GM12864 (cell line): Measurements from ENCODE around the gene PLAC9.

Experiments
- DNase-seq: peaks from one replicate; pipeline ENCODE4 v3.0.0-alpha.2; 2011; ENCODE audit warnings: low read depth
- H3K4me3 ChIP-seq: 2 replicates; pipeline ENCODE4 v1.5.1; 2011; ENCODE audit warnings: mild to moderate bottlenecking, low read depth, low read length, control low read depth
- TF ChIP-seq, protein P1 (sequence below): IDR thresholded peaks from 2 replicates; pipeline ENCODE4 v1.5.1; 2011; ENCODE audit warnings: low read depth, mild to moderate bottlenecking, moderate library complexity, low read length, control low read depth, inconsistent platforms; ENCODE audit errors: missing control alignments

PLAC9 gene

DNA sequence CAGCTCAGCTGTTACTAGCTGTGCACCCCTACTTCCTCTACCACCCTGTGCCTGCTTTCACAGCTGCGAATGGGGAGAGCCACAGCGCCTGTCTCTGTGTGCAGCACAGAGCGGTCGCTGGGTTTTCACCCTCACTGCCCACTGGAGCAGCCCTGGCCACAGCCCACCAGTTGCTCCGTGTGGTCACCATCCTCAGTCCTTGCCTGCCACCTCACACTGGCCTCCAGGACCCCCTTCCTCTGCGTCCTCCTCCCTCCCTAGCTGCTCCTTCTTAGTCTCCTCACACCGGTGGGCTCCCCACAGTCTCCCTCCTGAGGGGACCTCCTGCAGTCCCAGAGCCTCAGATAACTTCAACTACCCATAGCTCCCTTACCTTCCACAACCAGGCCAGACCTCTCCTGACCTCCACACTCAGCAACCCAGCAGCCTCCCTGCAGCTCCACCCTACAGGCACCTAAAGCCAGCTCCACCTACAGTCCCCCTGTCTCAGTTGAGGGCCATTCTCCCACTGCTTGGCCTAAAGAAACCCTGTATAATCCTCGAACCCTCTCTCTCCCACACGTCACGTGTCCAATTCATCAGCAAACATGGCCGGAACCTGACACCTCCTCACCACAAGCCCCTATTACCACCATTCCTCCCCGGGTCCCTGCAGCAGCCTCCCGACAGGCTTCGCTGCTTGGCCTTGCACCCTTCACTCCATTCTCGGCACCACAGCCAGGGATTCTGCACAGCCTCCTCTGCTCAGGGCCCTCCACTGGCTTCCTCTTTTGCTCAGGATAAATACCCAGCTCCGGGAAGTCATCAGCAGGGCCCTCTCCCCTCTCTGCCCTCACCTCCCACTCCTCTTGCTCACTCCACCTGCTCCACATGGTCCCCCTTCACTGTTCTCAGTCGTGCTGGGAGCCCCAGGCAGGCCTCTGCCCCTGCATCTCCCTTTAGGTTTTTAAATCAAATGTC is 28.1 kb downstream of the PLAC9 start:
- no peak for DNase-seq
- TF ChIP-seq, protein P1, sequence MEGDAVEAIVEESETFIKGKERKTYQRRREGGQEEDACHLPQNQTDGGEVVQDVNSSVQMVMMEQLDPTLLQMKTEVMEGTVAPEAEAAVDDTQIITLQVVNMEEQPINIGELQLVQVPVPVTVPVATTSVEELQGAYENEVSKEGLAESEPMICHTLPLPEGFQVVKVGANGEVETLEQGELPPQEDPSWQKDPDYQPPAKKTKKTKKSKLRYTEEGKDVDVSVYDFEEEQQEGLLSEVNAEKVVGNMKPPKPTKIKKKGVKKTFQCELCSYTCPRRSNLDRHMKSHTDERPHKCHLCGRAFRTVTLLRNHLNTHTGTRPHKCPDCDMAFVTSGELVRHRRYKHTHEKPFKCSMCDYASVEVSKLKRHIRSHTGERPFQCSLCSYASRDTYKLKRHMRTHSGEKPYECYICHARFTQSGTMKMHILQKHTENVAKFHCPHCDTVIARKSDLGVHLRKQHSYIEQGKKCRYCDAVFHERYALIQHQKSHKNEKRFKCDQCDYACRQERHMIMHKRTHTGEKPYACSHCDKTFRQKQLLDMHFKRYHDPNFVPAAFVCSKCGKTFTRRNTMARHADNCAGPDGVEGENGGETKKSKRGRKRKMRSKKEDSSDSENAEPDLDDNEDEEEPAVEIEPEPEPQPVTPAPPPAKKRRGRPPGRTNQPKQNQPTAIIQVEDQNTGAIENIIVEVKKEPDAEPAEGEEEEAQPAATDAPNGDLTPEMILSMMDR: no peak
- H3K4me3 ChIP-seq: no peak overlapping the region

DNA sequence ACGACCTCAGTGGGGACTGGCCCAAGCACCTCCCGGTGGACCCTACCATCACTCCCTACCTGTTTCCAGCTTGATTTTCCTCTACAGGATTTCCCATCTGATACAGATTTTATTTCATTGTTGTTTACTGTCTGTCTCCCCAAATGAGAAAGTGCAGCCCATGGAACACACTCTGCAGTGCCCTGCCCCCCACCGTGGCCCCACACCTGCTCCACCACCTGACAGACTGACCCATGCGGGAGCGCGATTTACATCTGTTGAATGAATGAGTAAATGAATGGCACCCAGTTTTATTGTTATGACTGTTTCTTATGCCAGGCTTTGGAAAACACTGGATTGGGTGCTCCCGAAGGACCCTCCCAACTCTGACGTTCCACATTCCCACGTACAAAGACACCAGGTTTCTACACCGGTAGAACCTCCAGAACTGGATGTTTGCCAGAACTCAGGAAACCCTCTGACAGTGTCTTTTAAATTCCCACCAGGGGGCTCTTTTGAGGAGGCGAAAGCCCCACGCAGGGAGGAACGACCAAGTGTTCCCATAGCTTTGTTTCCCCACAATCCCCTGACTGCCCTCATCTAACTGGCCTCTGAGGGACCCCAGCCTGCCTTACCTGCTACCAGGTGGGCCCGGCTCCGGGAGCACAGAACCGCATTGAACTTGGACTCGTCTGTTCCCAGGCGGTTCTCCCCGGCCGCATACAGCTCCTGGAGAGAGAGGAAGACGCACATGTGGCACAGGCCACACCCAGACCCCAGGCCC is 29.0 kb downstream of the PLAC9 start:
- no peak overlapping the region for H3K4me3 ChIP-seq
- TF ChIP-seq, protein P1: peak; percentile 10
- no peak for DNase-seq

DNA sequence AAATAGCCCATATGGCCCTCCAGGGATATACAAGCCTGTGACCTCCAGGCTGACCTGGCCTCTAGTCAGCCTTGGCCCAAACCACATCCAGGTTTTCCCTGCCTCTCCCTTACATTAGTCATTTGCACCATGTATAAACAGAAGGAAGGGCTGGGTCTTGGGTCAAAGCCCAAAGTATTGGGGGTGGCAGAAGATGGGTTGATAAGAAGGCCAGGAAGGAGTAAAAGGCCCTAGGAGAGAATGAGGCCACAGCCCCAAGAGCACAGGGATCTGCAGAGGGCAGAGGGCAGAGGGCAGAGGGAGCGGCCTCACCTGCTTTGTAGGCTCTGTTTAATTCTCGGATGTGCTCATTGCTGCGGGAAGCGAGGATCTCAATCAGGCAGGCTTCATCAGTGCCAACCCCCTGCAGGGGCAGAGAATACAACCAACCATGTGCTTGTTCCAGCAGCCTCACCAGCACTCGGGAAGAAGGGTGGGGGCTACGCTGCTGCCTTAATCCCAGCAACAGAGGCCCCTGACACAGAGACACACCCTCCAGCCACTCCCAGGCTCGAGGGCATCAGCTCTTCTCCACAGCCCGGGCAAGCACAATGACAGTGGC is 31.3 kb downstream of the PLAC9 start:
- H3K4me3 ChIP-seq: no peak overlapping the region
- DNase-seq: no peak
- TF ChIP-seq, protein P1: no peak

DNA sequence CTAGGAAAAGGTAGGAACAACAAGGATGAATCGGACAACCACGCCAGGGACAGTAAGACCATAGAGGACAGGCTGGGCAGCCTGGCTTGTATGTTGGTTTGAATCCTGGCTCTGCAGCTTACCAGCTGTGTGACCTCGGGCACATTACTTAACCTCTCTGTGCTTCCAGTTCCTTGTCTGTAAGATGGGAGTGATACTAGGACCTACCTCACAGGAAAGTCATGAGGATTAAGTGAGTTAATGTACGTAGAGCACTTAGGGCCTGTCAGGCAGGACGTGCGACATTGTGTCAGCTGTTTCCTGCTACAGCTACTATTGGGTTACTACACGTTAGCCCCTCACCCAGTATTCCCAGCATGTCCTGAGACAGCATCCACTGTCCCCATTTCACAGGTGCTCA is 32.1 kb downstream of the PLAC9 start:
- no peak overlapping the region for H3K4me3 ChIP-seq
- TF ChIP-seq, protein P1: no peak
- DNase-seq: no peak

DNA sequence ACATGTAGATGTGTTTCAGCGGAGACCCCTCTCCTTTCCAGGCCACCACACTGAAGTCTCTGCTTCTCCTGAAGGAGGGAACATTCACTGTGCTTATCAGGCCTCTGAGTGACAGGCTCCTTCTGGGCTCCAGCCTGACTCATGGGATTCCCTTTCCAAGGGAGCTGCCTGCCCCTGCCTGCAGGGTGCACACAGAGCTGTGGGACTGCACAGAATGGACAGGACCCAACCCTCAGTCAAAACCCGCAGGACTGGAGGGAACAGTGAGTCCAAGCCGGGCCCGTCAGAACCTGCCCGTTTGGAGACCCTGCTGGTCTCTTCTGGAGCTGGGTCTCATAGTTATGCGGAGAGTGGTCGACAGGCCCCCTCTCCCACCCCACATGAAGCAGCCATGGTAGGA is 32.6 kb downstream of the PLAC9 start:
- TF ChIP-seq, protein P1: no peak
- no peak for DNase-seq

DNA sequence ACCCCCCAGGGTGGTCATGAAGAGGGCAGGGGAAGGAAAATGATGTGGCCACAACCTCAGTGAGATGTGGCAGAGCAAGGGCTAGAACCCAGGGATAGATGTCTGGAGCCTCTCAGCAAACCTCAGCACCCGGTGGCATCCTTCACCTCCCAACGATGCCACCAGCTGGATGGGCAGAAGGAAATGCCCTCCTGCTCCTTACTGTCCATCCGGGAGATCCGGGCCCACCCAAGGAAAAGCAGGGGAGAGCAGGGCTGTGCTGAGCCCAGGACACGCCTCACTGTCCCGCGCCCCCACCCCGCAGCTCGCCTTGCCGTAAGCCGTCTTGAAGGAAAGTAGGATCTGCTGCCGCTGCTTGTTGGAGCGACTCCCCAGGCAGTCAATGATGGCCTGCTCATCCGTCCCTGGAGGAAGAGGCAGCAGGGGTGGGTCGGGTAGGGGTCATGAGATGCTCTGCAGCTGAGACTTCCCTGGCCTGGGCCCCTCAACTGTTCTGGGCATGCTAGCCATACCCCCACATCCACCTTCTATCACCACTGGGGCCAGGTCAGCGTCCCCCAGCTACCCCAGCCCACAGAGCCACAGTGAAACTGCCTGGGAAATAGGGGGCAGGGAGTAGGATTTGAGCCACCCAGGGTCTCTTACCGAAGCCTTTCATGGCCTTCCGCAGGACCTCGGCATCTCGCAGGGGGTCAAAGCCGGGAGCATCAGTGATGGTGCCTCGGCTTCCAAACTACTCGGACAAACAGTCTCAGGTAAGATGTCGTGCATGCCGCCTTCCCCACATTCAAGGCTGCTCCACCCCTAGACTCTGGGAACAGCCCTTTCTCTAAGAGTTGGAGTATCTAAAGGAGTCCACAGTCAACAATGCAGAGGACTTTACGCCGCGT is 34.3 kb downstream of the PLAC9 start:
- H3K4me3 ChIP-seq: no peak overlapping the region
- TF ChIP-seq, protein P1: no peak
- no peak for DNase-seq

More for the DNA sequence above, 32.6 kb downstream of the PLAC9 start:
- H3K4me3 ChIP-seq: no peak overlapping the region
